OCI-LY3 (cell line): ENCODE data around the gene DNAJC17.

Experiments
- CTCF ChIP-seq: fragments of 200-600, 300-600 bp; sonication (generic); IDR thresholded peaks from 2 replicates; pipeline ENCODE4 v1.5.1; 2014; ENCODE audit warnings: antibody characterized with exemption, low read length, low read depth
- EZH2phosphoT487 ChIP-seq: fragments of 200-600 bp; shearing (Covaris generic); IDR thresholded peaks from 2 replicates; pipeline ENCODE4 v1.6.1; 2018; ENCODE audit warnings: antibody characterized with exemption, mixed run types, low read depth

- TF ChIP-seq CTCF (no peak), EZH2phosphoT487 (no peak)
These were observed 49.5 kb upstream of the DNAJC17 start for GRCh38 chr15:40856746-40857145.
